HG03342 (cell line): ENCODE measurements around the gene FLT3.

Experiments used
- ATAC-seq: cut with Tn5 transposase; IDR thresholded peaks from one replicate; pipeline ENCODE4 v1.9.1; 2021; ENCODE audit warnings: mild to moderate bottlenecking, moderate library complexity; ENCODE audit not compliant: unreplicated experiment

FLT3 gene

DNA sequence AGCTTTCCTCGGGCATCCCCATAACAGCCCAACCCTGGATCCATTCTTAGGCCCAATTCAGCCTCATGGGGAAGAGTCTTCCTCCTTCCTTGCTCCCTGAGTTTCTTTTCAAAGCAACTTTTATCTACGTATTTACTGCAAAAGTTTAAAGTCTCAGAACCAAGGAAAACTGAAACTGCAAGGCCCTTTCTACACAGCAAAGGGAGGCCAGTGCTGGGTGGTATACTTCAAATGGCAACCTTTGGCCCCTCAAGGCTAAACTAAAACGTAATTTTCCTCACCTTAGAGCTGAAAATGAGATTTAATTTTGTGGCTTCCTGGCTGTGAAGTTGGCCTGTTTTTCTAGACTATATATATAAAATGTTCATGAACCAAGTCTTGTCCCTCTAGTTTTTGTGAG, 136.9 kb downstream of the FLT3 start:
- ATAC-seq, result no peak

DNA sequence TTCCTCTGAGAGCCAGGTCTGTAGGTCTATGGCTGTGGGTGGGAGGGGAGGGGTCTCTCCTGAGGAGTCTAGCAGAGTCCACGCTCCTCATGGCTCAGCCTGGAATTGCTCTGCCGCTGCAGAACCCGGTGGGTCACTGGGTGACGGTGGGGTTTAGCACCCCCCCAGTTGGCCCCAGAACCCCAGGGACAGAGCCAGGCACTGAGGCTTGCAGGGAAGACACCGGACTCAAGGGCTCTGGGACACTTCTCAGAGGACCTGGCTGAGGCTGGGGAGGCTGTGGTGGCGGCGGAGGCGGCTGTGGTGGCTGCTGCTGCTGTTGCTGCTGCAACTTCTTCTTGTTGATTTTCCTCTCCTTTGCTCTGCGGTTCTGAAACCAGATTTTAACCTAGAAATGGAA, 137.4 kb downstream of the FLT3 start:
- no peak for ATAC-seq

DNA sequence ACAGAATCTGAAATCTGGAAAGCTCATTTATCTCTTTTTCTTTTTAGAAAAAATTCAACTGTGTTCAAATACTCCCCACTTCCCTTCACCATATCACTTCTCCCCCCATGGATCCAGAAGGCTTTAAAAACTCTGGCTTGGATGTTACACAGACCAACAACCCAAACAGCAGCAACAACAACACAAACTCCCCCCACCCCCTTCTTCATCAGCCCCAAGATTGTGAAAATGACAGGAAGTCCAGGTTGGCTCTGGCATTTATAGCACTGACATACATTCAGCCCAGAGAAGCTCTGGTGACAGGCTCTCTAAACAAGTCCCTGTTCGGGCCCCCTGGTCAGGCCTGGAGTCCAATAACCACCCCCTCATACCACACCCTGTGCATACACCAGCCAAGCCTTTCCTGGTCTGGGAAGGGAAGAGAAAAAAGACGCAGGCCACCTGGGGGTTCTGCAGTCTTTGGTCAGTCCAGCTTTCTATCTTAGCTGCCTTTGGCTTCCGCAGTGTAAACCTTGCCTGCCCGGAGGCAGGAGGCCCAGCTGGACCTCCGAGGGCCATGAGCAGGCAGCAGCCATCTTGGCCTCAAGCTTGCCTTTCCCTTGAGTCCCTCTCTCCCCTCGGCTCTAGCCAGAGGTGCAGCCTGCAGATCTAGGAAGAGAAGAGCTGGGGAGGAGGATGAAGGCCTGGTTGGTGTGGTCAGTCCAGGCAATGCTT, 138.1 kb downstream of the FLT3 start:
- no peak for ATAC-seq

DNA sequence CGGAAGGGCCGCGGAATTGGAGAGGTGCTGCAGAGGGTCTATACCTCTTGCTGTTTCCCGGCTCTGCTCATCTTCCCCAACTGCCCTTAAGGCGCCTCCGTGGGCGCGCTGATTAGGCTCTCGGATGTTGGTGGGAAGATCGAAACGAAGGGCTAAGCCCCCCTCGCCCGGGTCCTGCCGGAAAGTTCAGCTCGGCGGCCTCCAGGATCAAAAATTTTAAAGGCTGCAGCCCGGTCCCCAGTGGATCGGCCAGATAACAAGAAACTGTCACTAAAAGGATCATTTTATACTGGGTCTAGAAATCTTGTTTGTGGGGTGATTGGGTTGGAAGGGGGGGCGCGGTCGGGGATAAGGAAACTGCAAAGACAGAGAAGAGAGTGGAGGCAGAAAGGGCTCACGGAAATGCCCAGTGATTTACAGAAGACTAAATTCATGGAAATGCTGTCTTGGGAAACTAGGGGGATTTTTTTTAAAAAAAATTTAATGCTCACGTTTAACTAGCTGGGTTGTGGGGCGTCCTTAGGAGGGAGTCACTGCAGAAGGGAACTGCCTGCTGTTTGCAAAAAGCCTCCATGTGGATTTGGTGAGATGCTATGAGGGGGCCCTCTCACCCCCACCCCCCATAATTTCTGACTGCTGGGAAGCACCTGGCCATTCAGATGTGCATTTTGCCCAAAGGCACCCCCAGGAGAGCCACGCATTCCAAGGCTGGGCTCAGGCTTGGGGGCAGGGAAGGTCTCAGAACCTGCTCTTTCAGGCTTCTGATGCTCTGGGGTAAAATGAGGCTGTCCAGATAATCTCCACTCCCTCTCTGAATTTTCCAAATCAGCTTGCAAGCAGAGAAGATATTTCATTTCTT, 138.9 kb downstream of the FLT3 start:
- ATAC-seq, result no peak

DNA sequence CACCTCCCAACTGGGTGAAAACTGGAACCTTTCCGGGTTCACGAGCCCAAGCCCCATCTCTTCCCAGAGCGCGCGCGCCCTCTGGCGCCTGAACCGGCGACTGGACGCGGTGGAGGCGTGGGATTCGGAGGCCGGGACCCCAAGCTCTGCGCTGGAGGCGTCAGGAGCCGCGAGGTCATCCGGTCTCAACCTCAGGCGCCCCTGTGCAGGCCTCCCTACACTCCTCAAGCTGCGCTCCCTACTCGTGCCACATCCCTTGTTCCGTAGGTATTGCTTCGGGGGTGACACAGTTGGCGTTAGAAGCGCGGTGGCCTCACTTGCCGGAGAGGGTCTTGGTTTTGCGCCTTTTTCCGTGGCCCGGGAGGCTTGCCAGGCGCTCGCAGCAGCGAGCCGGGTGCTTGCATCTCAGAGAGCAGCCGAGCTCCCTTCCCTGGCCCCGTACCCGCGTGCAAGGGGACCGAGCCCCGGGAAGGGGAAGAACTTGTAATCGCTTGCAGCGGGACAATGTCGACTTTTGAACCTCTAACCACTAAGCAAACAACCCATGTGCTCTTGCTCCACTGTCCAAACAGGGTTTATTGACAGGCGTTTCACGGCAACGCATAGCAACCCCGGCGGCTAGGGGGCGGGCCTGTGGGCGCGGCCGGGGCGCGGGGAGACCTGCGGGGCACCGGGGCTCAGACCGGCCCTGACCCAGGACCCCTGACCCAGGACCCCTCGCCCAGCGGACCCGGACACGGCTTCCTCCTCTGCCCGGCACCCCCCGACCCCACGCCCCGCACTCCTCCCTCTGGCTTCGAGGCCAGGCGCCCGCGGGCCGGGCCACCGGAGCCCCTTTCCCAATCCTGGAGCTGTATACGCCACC, 139.8 kb downstream of the FLT3 start:
- peak; percentile 51 for ATAC-seq

DNA sequence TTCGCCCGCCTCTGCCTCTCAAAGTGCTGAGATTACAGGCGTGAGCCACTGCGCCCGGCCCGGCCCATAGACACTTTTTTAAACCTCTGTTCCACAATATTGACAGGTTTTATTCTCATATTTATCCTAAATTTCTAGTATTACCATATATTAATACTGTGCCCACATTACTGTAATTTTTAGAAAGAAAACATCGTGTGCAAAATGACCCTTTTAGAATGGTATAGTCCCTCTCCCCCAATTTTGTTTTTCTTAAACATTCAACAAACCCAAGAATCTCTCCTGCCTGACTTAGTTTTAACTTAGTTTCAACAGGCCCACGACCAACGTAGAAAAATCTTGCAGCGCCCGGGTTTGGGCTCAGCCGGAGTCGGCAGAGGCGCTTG, 140.4 kb downstream of the FLT3 start:
- no peak for ATAC-seq

DNA sequence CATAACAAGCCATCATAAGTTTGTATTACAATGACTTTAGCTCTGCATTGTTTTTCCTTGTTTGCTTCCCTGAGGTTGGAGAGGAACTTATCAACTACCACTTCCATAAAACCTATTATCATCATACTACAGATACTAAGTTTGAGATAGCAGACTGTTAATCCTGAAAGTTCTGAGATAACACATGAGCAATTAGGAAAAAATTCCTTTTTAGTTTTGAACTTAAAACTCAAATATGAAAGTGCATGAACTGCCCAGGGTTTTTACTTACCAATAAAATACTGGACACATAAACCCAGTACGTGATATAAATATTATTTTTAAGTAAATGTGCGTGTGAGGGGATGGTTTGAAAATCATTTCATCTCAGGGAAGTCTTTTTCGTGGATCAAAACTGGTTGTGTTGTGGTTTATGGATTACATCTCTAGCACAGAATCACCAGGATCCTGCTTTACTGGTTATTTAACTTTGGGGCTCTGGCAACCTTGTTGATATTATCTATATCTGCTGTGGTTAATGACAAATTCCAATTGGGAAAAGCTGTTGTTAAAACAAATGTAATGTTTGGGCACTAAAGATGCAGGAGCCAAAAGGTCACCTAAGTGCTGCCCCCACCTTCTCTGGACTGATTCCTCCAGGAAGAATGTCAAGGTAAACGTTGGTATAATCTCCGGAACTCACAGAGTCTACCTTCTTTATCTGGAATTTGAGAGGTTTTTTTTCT, 143.6 kb downstream of the FLT3 start:
- no peak for ATAC-seq

DNA sequence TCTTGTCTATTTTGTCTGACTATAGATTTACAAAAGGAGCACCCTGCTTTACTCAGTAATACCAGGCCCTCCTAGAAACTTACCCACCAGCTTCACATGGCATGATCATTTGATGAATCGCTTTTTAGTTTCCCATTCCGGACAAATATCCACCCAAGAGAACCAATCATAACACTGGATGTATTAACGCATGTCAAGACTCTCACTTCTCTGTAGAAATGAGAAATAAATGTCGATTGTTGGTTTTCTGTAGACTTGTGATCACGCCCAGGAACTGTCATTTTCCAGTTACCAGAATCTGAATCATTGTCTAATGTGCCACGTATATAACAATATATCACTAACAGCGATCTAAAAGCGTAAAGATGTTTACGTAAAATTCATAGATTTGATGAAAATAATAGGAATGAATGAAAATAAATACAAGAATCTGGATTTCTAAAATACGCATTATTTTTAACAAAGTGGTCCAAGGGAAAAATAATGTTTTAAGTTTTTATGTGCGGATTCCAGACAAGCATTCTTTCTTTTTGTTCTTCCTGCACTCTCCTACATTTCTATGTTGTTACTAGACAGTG, 145.3 kb downstream of the FLT3 start:
- no peak for ATAC-seq

DNA sequence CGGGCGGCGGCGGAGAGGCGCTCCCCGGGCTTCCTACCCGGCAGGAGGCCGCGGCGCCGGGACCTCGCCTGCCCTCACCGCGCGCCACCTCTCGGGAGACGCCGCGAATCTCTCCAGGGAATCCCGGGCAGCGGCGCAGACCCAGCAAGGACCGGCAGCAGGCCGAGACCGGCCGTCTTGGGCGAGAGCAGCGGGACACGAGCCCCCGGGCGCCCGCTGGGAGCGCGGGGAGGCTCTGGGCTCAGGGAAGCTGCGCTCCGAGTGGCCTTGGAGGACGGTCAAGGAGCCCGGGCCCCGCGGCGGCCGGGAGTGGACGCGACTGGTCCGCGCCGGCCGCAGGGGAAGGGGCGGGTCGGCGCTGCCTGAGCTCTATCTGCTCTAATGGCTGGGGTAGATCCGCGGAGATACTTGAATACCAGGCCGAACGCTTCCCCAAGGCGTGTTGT, 145.9 kb downstream of the FLT3 start:
- peak; percentile 24 for ATAC-seq

DNA sequence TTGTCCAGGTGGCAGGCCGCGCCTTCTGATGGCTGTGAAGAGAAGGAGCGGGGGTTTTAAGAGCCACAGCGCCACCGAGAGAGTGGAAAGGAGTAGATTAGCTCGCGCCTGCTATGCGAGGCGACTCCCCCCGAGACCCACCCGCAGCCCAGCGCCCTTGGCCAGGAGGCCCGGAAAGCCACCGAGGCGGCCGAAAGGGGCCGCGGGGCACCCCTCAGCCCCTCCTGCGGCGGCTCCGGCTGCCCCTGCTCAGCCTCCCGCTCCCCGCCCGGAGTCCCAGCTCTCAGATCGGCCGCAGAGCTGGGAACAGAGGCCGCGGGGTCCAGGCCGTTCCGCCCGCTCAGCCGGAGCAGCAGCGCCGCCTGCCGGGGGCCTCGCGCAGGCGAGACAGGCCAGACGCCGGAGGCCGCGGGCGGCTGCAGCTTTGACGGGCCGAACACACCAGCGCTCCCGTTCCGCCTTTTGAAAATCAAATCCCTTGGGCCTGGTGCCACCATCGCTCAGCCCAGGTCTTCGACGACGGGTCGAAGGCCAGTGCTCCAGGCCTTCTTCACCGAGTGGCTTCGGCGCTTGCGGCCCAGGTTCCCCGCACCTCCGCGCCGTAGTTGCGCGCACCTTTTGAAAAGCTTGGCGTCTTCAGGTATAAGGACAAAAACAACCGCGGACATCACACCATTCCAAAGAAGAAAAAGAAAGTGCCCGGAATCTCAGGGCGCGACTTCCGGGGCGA, 146.5 kb downstream of the FLT3 start:
- ATAC-seq, result peak; percentile 87
